Measurements from ENCODE around the gene METAP2. TPM values are rescaled to one million over a fixed set of nuclear protein-coding genes. Genes with fewer than 3 reads are reported as not detected.

METAP2 gene
- total RNA-seq, 4 donors from 2014 or later, result 50.3 to 124 (median 66.3) TPM

GRCh38 chr12:95544756-95545155 is 70.8 kb downstream of the METAP2 start:
- ATAC-seq (ENCODE audit: low FRiP score) (no peak), DNase-seq (ENCODE audit: low spot score) (no peak)
- TF ChIP-seq CTCF (IDR thresholded peaks at IDR 0.05), result no peak

GRCh38 chr12:95545303-95545702 is 71.4 kb downstream of the METAP2 start:
- TF ChIP-seq CTCF (IDR thresholded peaks at IDR 0.05), result no peak
- no peak for ATAC-seq (ENCODE audit: low FRiP score)
- no peak for DNase-seq (ENCODE audit: low spot score)

- TF ChIP-seq CTCF (IDR thresholded peaks at IDR 0.05), result no peak
- ATAC-seq (ENCODE audit: low FRiP score), result no peak
- DNase-seq (ENCODE audit: low spot score), result no peak
These were observed 72.0 kb downstream of the METAP2 start for GRCh38 chr12:95545731-95546490.

- TF ChIP-seq CTCF (IDR thresholded peaks at IDR 0.05), result no peak
- DNase-seq (ENCODE audit: low spot score) (no peak), ATAC-seq (ENCODE audit: low FRiP score) (no peak)
These were observed 72.5 kb downstream of the METAP2 start for GRCh38 chr12:95546491-95546813.

- no peak for TF ChIP-seq CTCF (IDR thresholded peaks at IDR 0.05)
- ATAC-seq (ENCODE audit: low FRiP score), result peak; percentile 50
These were observed 73.6 kb downstream of the METAP2 start for GRCh38 chr12:95547522-95548055.

GRCh38 chr12:95548056-95548538 is 74.1 kb downstream of the METAP2 start:
- peak; percentile 40 for ATAC-seq (ENCODE audit: low FRiP score)
- no peak for TF ChIP-seq CTCF (IDR thresholded peaks at IDR 0.05)
- no peak for DNase-seq (ENCODE audit: low spot score)

More at GRCh38 chr12:95547522-95548055, 73.6 kb downstream of the METAP2 start:
- no peak for DNase-seq (ENCODE audit: low spot score)

Measured in omental fat pad (tissue), 4 donors.